Activated T-cell treated with anti-CD3 and anti-CD28 coated beads for 48 hours (primary cell): ENCODE results near the gene SETBP1.

ENCODE experiments used
- DNase-seq: peaks from one replicate; pipeline ENCODE4 v3.0.0-alpha.2; 2020; ENCODE audit warnings: low read depth

SETBP1 gene

GRCh38 chr18:44679056-44679913 lies 1.4 kb upstream of the SETBP1 start:
- peak; percentile 76 for DNase-seq

- peak; percentile 34 for DNase-seq
Measured at GRCh38 chr18:44679914-44680272, 795 bp upstream of the SETBP1 start.

- no peak for DNase-seq
Measured at GRCh38 chr18:44681076-44681970, 635 bp downstream of the SETBP1 start.

- no peak for DNase-seq
Measured at GRCh38 chr18:44682201-44682870, 1.6 kb downstream of the SETBP1 start.

- no peak for DNase-seq
Measured at GRCh38 chr18:44682871-44683221, 2.2 kb downstream of the SETBP1 start.

- no peak for DNase-seq
Measured at GRCh38 chr18:44683556-44683955, 2.9 kb downstream of the SETBP1 start.

- no peak for DNase-seq
Measured at GRCh38 chr18:44685296-44685695, 4.6 kb downstream of the SETBP1 start.

- DNase-seq: no peak
Measured at GRCh38 chr18:44686156-44686555, 5.5 kb downstream of the SETBP1 start.

GRCh38 chr18:44687421-44687820 lies 6.7 kb downstream of the SETBP1 start:
- DNase-seq: no peak

- DNase-seq: no peak
Measured at GRCh38 chr18:44689736-44690135, 9.0 kb downstream of the SETBP1 start.

- no peak for DNase-seq
Measured at GRCh38 chr18:44691148-44691925, 10.6 kb downstream of the SETBP1 start.

GRCh38 chr18:44693030-44693784 lies 12.5 kb downstream of the SETBP1 start:
- no peak for DNase-seq

- DNase-seq: no peak
Measured at GRCh38 chr18:44695503-44695902, 14.8 kb downstream of the SETBP1 start.

GRCh38 chr18:44696892-44697291 lies 16.2 kb downstream of the SETBP1 start:
- DNase-seq: no peak

GRCh38 chr18:44697315-44697714 lies 16.6 kb downstream of the SETBP1 start:
- DNase-seq: no peak

GRCh38 chr18:44698518-44698917 lies 17.8 kb downstream of the SETBP1 start:
- no peak for DNase-seq

- DNase-seq: no peak
Measured at GRCh38 chr18:44699572-44700261, 19.0 kb downstream of the SETBP1 start.

- no peak for DNase-seq
Measured at GRCh38 chr18:44700652-44701051, 20.0 kb downstream of the SETBP1 start.

- no peak for DNase-seq
Measured at GRCh38 chr18:44701227-44701626, 20.5 kb downstream of the SETBP1 start.

- no peak for DNase-seq
Measured at GRCh38 chr18:44702594-44702993, 21.9 kb downstream of the SETBP1 start.
